ENCODE results near the gene AMIGO3. TPM values are rescaled to one million over a fixed set of nuclear protein-coding genes. Genes with fewer than 3 reads are reported as not detected.

Gene AMIGO3
- total and polyA plus RNA-seq, 2 of the 8 experiments (the other 6 are each of a cell fraction or from before 2014, with no cell fraction given): 1.6 to 8.8 TPM

GRCh38 chr3:49689046-49689907 is 30.2 kb downstream of the AMIGO3 start, which contains the start of the genes MST1 and RNF123:
Gene MST1 (minus strand): TSS chr3:49689474. CDS start chr3:49688691, 783 bp downstream.
Gene RNF123 (plus strand): TSS chr3:49689557. CDS start chr3:49691166, 1,609 bp downstream.
- Histone ChIP-seq H3K79me1 (ENCODE audit: low read depth, low read length) (no peaks in the 10 kb centered on the region), H3K4me2 (ENCODE audit: insufficient read depth in 1 of 2, low read depth in 2 of 2, low read length in 2 of 2) (peak within 1 kb of the TSS; percentile 44 to 66), H4K20me1 (replicated peaks in 1 of 2; ENCODE audit: control insufficient read depth in 1 of 2, insufficient read depth in 2 of 2, low read length in 2 of 2) (no peaks in the 10 kb centered on the region), H2BK120ac (replicated peaks; ENCODE audit: low read depth, low read length) (no peak within 1 kb of the TSS), H3K9ac (replicated peaks in 1 of 4; ENCODE audit: extremely low read depth in 1 of 4, low read depth in 3 of 4, low read length in 3 of 4) (peak within 1 kb of the TSS; percentile 51 to 66 (median 62)), H3K27ac (ENCODE audit: low read depth, low read length) (no peak within 1 kb of the TSS), H3K23ac (ENCODE audit: insufficient read length) (no peak within 1 kb of the TSS), H3K4ac (replicated peaks; ENCODE audit: insufficient read length, low read depth, low read length) (no peak within 1 kb of the TSS), H3K27me3 (replicated peaks in 1 of 4; ENCODE audit: control insufficient read depth in 3 of 4, extremely low read depth in 1 of 4, insufficient read depth in 3 of 4, low read length in 3 of 4) (peaks cover 0 to 3% (median 3%) of the 10 kb centered on the region in 4 experiments; a peak in 2 of 7 replicates), H2BK12ac (ENCODE audit: low read depth, low read length) (no peak within 1 kb of the TSS), H3K56ac (replicated peaks; ENCODE audit: insufficient read length, low read depth, low read length) (no peak within 1 kb of the TSS), H2BK20ac (ENCODE audit: low read length) (no peak within 1 kb of the TSS), H4K8ac (ENCODE audit: extremely low read depth, insufficient read depth, low read length) (peak within 1 kb of the TSS; percentile 9; the same call in 1 of the 2 replicates), H3K4me3 (ENCODE audit: extremely low read depth in 1 of 4, insufficient read depth in 2 of 4, low read depth in 3 of 4, low read length in 4 of 4) (peak within 1 kb of the TSS; percentile 81 to 98 (median 88)), H2BK5ac (ENCODE audit: low read depth, low read length) (peak within 1 kb of the TSS; percentile 44; the same call in 1 of the 2 replicates), H3K9me3 (ENCODE audit: insufficient read depth in 2 of 2, low read depth in 1 of 2, low read length in 1 of 2) (no peaks in the 10 kb centered on the region), H3K4me1 (replicated peaks in 1 of 4; ENCODE audit: control insufficient read depth in 3 of 4, insufficient read depth in 4 of 4, low read length in 3 of 4) (peaks cover 0 to 8% (median 2%) of the 10 kb centered on the region in 4 experiments; a peak in 6 of 7 replicates), H3K79me2 (ENCODE audit: control insufficient read depth in 1 of 2, insufficient read depth in 2 of 2, low read length in 2 of 2) (peaks cover 0 to 4% of the 10 kb centered on the region in 2 experiments; a peak in 1 of 4 replicates), H2AK5ac (ENCODE audit: low read depth, low read length) (no peak within 1 kb of the TSS), H2AFZ (ENCODE audit: low read length) (peak within 1 kb of the TSS; percentile 59; the same call in 1 of the 2 replicates), H4K5ac (ENCODE audit: insufficient read length, low read depth, low read length) (peak within 1 kb of the TSS; percentile 75), H3K23me2 (ENCODE audit: low read depth, low read length) (peaks cover 14% of the 10 kb centered on the region), H3K18ac (ENCODE audit: extremely low read depth, low read length) (no peak within 1 kb of the TSS; the same call in 1 of the 2 replicates), H3K36me3 (ENCODE audit: control insufficient read depth in 2 of 4, insufficient read depth in 4 of 4, low read length in 3 of 4) (no peaks in the 10 kb centered on the region), H2BK15ac (ENCODE audit: low read length) (peak within 1 kb of the TSS; percentile 16; the same call in 1 of the 2 replicates), H3K14ac (ENCODE audit: insufficient read length) (no peak within 1 kb of the TSS), H4K91ac (replicated peaks; ENCODE audit: insufficient read length, low read length) (no peak within 1 kb of the TSS)
- CTCF ChIA-PET (ENCODE audit: partially characterized antibody): interaction anchor here (0.6 to 2.0 kb wide), 3 partner anchors 11 to 1267 kb away, joined by 3 to 11 read pairs (median 3); no protein-coding TSS in a partner anchor
- DNase-seq (ENCODE audit: low read depth in 1 of 2, low spot score in 2 of 2): peak; percentile 81 to 98
- POLR2A ChIA-PET (ENCODE audit: partially characterized antibody): interaction anchor here (0.8 to 2.6 kb wide), 3 partner anchors 9 to 29 kb away, joined by 3 to 12 read pairs (median 7); partner anchors contain the start of gene AMIGO3
- WGBS, 2 experiments (ENCODE audit: extremely low coverage in 1 of 2, insufficient coverage in 1 of 2, insufficient read length in 1 of 2, insufficient replicate concordance in 2 of 2, low coverage in 1 of 2, low lambda C conversion rate in 2 of 2, missing lambda C conversion rate in 1 of 2): 8% methylated on average over 50 of the region's 66 CpGs; no CpG with 5 or more reads in 1 of the 2 experiments
- no peak for FAIRE-seq
- TF ChIP-seq JUND (IDR thresholded peaks at IDR 0.05; ENCODE audit: low read length) (no peak), TCF12 (IDR thresholded peaks at IDR 0.05; ENCODE audit: low read depth, low read length) (no peak), NRF1 (IDR thresholded peaks at IDR 0.05; ENCODE audit: low read depth, low read length) (peak; percentile 84), NANOG (IDR thresholded peaks at IDR 0.05; ENCODE audit: insufficient read depth, low read depth, low read length, poor library complexity, severe bottlenecking) (no peak), CEBPB (IDR thresholded peaks at IDR 0.05; ENCODE audit: low read depth, low read length) (peak; percentile 6; the same call in 1 of the 2 replicates), KDM4A (IDR thresholded peaks at IDR 0.05; ENCODE audit: low read depth, low read length, severe bottlenecking) (peak; percentile 78), ATF3 (IDR thresholded peaks at IDR 0.05; ENCODE audit: insufficient read depth, low read depth, low read length) (0 out of 2 replicates have a peak, but pooled peaks have one; percentile 21), SIN3A (conservative IDR thresholded peaks at IDR 0.05 in 1 of 2, IDR thresholded peaks at IDR 0.05 in 1 of 2; ENCODE audit: low read depth in 1 of 2, low read length in 2 of 2) (peak; percentile 87 to 89; a peak in 3 of 4 replicates), SP1 (IDR thresholded peaks at IDR 0.05; ENCODE audit: low read depth, low read length) (0 out of 2 replicates have a peak, but pooled peaks have one; percentile 37)
